ENCODE data around the gene ACAD10. TPM values are rescaled to one million over a fixed set of nuclear protein-coding genes. Genes with fewer than 3 reads are reported as not detected.
A peak's percentile ranks its signal among the peaks of the same experiment; 100 is the strongest.

ACAD10 gene
- total RNA-seq, 1 experiment from 2014 or later, result 25.3 TPM

DNA sequence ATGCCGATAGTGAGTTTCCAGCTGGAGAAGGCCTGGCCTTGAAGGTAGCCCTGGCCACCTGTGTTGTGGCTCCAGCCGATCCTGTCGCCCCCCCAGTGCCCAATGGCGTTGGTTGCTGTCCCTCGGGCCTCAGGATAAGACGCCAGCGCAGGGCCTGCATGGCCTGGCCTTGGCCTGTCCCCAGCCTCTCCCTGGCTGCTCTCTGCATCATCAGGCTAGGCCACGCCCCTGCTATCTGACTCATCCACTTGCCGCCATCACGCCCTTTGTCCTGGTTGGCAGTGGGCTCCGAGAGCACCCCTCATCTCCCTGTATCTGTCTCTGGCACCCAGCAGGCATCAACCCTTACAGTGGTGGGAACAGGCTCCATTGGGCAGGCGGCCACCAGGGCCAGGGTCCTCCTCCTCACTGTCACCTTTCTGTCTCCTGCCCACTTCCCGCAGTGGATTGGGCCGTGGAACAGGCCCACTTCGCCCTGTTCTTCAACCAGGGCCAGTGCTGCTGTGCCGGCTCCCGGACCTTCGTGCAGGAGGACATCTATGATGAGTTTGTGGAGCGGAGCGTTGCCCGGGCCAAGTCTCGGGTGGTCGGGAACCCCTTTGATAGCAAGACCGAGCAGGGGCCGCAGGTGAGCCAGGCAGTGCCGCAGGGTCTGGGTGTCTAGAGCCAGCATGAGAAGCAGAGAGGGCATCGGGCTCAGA is 106.5 kb downstream of the ACAD10 start:
- H3K4me3 ChIP-seq (replicated peaks in 1 of 2; ENCODE audit: low read depth in 1 of 2, low read length in 2 of 2), result no peak overlapping the region
- POLR2A ChIA-PET, result no interaction called here
- 0 out of 2 replicates have a peak overlapping the region, but pooled peaks have one; percentile 3 for H3K4me2 ChIP-seq (ENCODE audit: low read length)
- CTCF ChIA-PET, result interaction anchor here (1.7 kb wide), 1 partner anchor 20 kb away, joined by 3 read pairs; no protein-coding TSS in a partner anchor
- H3K9me3 ChIP-seq (ENCODE audit: control insufficient read depth in 1 of 2, insufficient read depth in 1 of 2, low read depth in 1 of 2, low read length in 2 of 2), result no peaks in the 10 kb centered on the region
- RAD21 ChIA-PET (ENCODE audit: low non-redundant PET in 1 of 2, low total read pairs in 2 of 2, uncharacterized antibody in 2 of 2, unreplicated experiment in 2 of 2), result no interaction called here
- no peak overlapping the region for H3K9ac ChIP-seq (ENCODE audit: low read length)
- no peaks in the 10 kb centered on the region for H3K9me2 ChIP-seq (ENCODE audit: insufficient read depth)
- H2AFZ ChIP-seq (ENCODE audit: low read depth, low read length, poor library complexity, severe bottlenecking), result no peak overlapping the region
- TF ChIP-seq ZFX (IDR thresholded peaks at IDR 0.05) (peak; percentile 13; the same call in 1 of the 2 replicates), RAD21 (IDR thresholded peaks at IDR 0.05; ENCODE audit: low read depth) (no peak), EZH2 (IDR thresholded peaks at IDR 0.05) (no peak)
- no peaks in the 10 kb centered on the region for H4K20me1 ChIP-seq (ENCODE audit: insufficient read depth)
- H3K79me2 ChIP-seq (ENCODE audit: insufficient read depth, low read length), result no peaks in the 10 kb centered on the region
- ATAC-seq, result peak; percentile 81
- H3K27ac ChIP-seq (ENCODE audit: low read depth, low read length), result no peak overlapping the region
- no TSS peak for BruUV-seq (replicated peaks)
- H3K4me1 ChIP-seq (ENCODE audit: control insufficient read depth in 1 of 2, insufficient read depth in 2 of 2, low read length in 2 of 2), result peaks cover 0 to 11% of the 10 kb centered on the region in 2 experiments; a peak in 2 of 4 replicates
- intact Hi-C loops (cut with micrococcal nuclease), result no loop called here
- H3K27me3 ChIP-seq (ENCODE audit: insufficient read depth, low read length), result no peaks in the 10 kb centered on the region
- peaks cover 0 to 3% of the 10 kb centered on the region in 2 experiments; a peak in 1 of 4 replicates for H3K36me3 ChIP-seq (ENCODE audit: control insufficient read depth in 1 of 2, insufficient read depth in 2 of 2, low read length in 2 of 2)
- no peak for DNase-seq (ENCODE audit: low read depth, low spot score)

DNA sequence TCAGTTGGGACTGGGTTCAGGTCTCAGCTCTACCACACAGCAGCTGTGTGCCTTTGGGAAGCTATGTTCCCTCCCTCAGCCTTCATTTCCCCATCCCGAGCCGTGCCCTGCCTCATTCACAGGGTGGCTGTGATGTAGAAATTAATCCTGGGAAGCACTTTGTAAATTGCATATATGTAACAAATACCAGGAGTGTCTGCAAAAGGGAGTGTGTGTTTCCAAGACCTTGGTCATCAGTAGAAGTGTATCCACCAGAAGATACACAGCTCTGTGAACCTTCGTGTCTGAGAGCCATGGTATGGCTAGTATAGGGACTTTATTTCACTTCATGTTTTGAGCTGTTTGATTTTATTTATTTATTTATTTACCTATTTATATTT is 107.0 kb downstream of the ACAD10 start:
- Histone ChIP-seq H3K9me3 (ENCODE audit: control insufficient read depth in 1 of 2, insufficient read depth in 1 of 2, low read depth in 1 of 2, low read length in 2 of 2) (no peaks in the 10 kb centered on the region), H3K27me3 (ENCODE audit: insufficient read depth, low read length) (no peaks in the 10 kb centered on the region), H4K20me1 (ENCODE audit: insufficient read depth) (no peaks in the 10 kb centered on the region), H3K4me1 (ENCODE audit: control insufficient read depth in 1 of 2, insufficient read depth in 2 of 2, low read length in 2 of 2) (peaks cover 0 to 11% of the 10 kb centered on the region in 2 experiments; a peak in 2 of 4 replicates), H3K79me2 (ENCODE audit: insufficient read depth, low read length) (no peaks in the 10 kb centered on the region), H3K4me2 (ENCODE audit: low read length) (no peak overlapping the region), H2AFZ (ENCODE audit: low read depth, low read length, poor library complexity, severe bottlenecking) (no peak overlapping the region), H3K9me2 (ENCODE audit: insufficient read depth) (no peaks in the 10 kb centered on the region), H3K27ac (ENCODE audit: low read depth, low read length) (no peak overlapping the region), H3K4me3 (replicated peaks in 1 of 2; ENCODE audit: low read depth in 1 of 2, low read length in 2 of 2) (no peak overlapping the region), H3K9ac (ENCODE audit: low read length) (no peak overlapping the region), H3K36me3 (ENCODE audit: control insufficient read depth in 1 of 2, insufficient read depth in 2 of 2, low read length in 2 of 2) (peaks cover 0 to 3% of the 10 kb centered on the region in 2 experiments; a peak in 1 of 4 replicates)
- TF ChIP-seq POLR2A (IDR thresholded peaks at IDR 0.05; ENCODE audit: borderline replicate concordance, extremely low read depth, insufficient read depth, insufficient read length) (no peak), EGR1 (IDR thresholded peaks at IDR 0.05; ENCODE audit: low read depth) (no peak), EZH2phosphoT487 (IDR thresholded peaks at IDR 0.05; ENCODE audit: borderline replicate concordance) (no peak)
- TF ChIP-seq, protein P1, sequence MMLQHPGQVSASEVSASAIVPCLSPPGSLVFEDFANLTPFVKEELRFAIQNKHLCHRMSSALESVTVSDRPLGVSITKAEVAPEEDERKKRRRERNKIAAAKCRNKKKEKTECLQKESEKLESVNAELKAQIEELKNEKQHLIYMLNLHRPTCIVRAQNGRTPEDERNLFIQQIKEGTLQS (IDR thresholded peaks at IDR 0.05), result no peak
- TF ChIP-seq, protein P2, sequence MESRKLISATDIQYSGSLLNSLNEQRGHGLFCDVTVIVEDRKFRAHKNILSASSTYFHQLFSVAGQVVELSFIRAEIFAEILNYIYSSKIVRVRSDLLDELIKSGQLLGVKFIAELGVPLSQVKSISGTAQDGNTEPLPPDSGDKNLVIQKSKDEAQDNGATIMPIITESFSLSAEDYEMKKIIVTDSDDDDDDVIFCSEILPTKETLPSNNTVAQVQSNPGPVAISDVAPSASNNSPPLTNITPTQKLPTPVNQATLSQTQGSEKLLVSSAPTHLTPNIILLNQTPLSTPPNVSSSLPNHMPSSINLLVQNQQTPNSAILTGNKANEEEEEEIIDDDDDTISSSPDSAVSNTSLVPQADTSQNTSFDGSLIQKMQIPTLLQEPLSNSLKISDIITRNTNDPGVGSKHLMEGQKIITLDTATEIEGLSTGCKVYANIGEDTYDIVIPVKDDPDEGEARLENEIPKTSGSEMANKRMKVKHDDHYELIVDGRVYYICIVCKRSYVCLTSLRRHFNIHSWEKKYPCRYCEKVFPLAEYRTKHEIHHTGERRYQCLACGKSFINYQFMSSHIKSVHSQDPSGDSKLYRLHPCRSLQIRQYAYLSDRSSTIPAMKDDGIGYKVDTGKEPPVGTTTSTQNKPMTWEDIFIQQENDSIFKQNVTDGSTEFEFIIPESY (IDR thresholded peaks at IDR 0.05; ENCODE audit: extremely low read depth, insufficient replicate concordance, low read length), result no peak
- TF ChIP-seq, protein P3, sequence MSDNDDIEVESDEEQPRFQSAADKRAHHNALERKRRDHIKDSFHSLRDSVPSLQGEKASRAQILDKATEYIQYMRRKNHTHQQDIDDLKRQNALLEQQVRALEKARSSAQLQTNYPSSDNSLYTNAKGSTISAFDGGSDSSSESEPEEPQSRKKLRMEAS (IDR thresholded peaks at IDR 0.05), result no peak
- CTCF ChIA-PET, result interaction anchor here (1.7 kb wide), 1 partner anchor 20 kb away, joined by 3 read pairs; no protein-coding TSS in a partner anchor
- RAD21 ChIA-PET (ENCODE audit: low non-redundant PET in 1 of 2, low total read pairs in 2 of 2, uncharacterized antibody in 2 of 2, unreplicated experiment in 2 of 2), result no interaction called here
- BruUV-seq (replicated peaks), result no TSS peak
- POLR2A ChIA-PET, result no interaction called here
- DNase-seq (ENCODE audit: low read depth, low spot score) (no peak), ATAC-seq (no peak)
- intact Hi-C loops (cut with micrococcal nuclease), result no loop called here

All from HCT116 (cell line).